NCI-H2081 treated with DMSO at 0.1 percent for 48 hours (cell line): ENCODE data around the gene NR4A1.

Experiments used
- DNase-seq: peaks from one replicate; lab custom pipeline; 2025; lab: John Stamatoyannopoulos, UW

The NR4A1 gene

DNA sequence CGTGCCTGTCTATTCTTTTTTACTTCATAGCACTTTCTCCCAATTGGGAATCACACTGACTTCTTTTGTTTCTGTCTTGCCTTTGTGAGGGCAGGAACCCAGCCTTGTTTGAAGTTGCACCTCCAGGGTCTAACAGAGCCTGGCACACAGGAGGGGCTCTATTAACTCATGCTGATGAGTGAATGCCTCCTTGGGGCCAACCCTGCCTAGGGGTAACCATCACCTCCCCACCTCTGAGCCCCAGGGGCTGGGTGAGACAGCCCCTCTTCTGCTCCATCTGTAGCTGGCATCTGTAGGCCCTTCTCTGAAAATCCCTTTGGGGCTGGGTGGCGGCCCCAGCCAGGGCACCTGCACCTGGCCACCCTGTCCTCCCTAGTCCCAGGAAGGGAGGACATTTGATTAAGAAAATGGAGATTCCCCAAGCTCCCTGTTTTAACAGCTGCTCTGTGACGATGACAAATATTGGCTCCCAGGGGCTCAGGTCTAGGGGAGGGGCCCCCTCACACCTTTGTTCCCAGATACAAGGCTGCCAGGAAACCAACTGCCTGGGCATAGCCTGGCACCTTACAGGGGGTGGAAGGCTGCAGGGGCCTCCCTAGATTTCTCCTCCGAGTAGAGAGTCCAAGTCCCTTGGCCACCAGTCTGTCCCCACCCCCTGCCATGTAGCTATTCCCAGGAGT, 32.7 kb upstream of the NR4A1 start:
- peak; percentile 82 for DNase-seq

DNA sequence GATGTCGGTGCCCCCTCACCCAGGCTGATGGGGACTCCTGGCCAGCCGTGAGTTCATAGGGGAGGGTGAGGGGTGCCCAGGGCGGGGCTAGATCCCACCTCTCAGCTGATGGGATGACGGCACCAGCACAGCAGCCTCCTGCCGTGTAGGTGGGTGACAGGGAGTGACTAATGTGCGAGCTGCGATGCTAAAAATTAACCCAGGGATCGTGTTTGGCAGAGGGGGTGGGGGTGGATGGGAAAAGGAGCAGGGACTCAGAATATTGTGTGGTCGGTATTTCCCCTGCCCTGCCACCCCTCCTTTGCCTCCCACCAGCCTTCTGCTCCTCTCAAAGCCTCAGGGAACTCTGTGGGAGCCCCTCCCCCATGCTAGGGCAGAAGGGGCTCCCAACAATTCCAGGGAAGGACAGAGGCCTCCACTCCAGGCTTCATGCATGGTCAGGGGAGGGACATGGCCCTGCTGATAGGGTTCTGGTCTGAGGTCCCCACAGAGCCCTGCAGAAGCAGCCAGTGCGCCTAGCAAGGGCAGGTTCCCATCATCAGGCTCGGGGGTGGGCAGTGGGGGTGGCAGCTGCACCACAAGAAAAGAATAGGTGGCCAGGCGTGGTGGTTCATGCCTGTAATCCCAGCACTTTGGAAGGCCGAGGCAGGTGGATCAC, 32.0 kb upstream of the NR4A1 start:
- DNase-seq, result no peak

DNA sequence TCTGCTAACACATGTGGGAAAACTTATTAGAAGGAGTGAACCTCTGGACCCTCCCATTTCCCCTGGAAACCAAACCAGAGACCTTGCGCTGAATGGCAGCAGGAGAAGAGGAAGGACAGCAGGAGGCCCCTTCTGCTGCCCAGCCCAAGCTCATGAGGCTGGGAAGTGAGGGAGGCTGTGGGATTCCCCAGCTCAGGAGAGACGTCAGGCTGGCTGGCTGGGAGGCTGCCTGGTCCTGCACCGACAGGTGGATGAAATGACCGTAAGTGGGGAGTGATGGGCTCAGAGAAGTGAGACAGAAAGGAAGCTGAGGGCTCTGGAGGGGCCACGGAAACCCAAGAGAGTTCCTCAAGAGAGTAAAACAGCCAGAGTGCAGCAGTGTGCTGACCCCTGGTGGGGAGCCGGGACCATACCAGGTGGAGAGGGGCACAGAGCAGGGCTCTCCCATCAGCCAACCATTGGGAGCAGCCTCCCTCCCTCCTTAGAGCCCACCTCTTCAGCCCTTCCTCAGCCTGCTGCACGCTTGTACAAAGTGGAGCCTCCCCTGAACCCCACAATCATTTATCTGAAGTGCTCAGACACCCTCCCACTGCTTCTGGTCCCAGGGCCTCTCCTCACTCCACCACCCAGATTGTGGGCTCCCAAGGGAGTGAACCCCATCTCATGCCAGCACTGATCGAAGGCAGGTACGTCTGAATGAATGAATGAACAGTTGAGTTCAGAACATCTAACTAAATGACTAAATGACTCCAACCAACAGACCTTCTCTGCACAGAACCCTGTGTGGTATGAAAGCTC, 30.5 kb upstream of the NR4A1 start:
- DNase-seq, result peak; percentile 25

DNA sequence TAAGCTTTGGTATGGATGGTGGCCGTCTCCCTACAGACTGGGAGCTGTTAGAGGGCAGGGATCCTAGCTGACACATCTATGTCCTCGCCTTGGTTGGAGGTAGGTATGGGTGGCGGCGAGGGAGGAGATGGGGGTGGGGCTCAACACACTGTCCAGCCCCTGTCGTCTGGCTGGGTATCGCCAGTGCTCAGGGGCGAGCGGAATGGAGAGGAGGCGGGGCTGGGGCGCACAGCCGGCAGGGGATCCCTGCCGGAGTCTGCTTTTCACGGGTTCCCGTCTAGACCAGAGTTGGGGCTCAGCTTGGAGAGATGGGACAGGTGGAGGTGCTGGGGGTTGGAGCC, 28.4 kb upstream of the NR4A1 start:
- DNase-seq, result no peak

DNA sequence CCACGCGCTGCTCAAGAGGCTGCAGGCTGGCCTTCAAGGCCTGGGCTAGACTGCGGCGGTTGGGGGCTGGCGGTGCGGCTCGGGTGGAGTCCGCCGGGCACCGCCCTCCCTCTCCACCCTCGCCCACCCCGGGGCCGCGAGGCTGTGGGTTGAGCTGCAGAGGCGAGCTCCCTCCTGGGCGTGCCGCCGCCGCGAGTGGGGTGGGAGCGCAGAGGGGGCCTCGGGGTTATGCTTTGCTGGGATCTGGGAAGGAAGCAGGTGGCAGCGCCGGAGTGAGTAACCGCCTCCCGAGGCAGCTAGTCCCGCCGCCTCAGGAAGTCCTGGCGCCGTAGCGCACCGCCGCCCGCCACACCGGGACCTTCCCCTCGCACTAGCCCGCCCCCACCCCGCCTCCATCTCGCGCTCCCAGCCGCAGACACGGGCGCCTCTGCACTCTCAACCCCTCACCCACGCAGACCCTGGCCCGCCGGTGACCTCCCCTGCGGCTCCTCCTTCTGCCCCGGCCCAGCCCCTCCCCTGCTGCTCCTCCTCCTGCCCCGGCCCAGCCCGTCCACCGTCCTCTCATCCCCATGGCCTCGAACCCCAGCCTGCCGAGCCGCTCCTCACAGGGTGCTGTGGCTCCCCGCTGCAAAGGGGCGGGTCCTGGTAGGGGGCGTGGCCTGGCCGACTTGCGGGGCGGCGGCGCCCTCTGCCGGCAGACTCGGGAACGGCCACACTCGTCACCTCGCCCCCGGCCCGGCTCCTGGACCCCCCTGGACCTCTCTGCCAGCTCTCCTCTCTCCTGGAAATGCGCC, 27.9 kb upstream of the NR4A1 start:
- DNase-seq, result no peak

DNA sequence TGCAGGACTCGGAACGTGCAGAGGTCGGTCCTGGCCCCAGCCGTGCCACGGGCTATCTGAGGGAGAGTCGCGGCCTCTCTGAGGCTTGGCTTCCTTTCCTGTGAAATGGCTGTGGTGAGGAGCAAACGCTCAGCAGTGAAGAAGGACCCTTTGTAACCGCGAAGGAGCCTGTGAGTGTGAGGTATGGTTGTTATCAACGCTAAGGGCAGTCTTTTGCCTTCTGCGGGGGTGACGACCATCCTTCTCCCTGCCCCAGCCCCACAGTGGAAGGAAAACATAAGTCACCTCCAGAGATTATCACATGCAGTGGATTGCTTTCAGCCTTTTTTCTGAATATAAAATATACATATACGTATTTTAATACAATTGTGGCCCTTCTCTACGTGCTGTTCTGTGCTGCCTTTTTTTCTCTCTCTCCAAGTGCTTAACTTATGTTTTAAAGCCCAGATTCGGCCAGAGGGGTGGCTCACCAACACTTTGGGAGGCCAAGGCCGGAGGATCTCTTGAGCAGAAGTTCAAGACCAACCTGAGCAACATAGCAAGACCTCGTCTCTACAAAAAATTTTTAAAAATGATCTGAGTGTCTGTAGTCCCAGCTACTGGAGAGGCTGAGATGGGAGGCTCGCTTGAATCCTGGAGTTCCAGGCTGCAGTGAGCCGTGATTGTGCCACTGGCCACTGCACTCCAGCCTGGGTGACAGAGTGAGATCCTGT, 27.1 kb upstream of the NR4A1 start:
- DNase-seq, result no peak

DNA sequence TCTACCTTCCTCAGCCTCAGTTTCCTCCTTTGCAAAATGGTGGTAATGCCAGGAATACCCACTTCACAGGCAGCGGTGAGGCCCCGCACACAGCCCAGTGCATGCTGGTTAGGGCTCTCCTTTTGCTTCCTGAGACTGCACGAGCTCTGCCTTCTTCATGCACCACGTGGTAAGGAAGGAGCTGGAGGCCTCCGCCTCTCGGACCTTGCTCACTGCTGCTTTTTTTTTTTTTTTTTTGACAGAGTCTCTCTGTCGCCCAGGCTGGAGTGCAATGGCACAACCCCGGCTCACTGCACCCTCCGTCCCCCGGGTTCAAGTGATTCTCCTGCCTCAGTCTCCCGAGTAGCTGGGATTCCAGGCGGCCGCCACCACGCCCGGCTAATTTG, 26.4 kb upstream of the NR4A1 start:
- DNase-seq, result no peak

DNA sequence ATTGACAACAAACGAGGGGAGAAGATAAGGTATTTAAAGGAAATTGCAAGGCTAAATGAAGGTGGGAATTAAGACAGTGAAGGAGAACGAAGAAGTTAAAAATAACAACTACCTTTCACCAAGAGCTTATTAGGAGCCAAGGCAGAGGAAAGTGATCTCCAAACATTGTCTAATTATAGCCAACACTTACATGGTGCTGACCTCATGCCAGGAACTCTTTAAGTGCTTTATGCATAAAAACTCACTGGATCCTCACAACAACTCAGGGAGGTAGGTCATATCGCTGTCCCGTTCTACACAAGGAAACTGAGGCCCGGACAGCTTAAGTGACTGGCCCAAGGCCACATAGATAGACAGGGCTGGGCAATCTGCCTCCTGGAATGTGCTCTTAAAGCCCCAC, 25.0 kb upstream of the NR4A1 start:
- no peak for DNase-seq

DNA sequence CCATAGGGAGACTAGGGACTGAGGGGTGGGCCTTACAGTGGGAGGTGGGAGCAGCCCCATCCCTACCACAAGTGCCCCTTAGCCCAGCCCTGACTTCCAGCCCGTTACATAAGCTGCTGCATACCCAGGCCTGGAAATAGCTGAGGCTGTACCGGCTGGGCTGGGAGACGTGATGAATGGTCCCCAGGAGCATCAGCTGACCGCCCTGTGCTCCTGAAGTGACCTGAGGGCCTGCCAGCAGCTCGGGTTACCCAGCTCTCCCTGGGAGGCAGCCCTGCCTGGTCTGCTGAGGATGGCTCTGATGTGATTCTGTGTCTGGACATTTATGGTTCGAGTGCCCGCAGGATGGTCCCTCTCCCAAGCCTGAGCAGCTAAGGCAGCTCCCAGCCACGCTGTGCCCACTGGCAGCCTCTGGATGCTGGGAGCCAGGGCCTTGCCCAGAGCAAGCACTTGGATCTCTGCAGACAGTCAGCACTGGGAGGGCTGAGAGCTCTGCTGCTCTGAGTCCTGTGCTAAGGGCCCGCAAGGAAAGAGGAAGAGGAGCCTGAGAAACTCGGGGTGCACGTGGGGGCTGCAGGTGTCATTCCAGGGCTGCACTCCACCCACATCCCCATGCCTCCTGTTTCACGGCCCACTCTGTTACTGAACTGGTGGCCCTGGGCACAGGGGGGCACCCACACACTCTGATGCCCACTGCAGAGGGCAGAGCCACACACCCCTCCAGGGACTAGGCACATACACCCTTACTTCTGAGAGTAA, 24.0 kb upstream of the NR4A1 start:
- DNase-seq, result no peak

DNA sequence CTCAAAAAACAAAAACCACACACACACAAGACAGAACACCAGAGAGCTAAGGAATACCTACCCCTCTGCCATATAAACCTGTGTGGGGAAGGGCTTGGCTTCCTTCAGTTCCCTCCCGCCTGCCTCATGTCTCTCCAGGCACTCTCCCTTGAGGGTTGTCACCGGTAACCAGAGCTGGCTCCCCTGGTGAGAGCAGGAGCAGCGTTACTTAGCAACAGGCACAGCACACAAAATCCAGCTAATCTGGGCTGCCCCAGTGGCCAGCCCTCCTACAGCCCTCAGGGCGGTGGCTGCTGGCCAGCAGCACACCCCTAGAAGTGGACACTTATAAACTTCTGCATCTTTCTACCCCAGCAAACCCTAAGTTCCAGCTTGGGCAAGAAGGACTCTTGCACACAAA, 21.6 kb upstream of the NR4A1 start:
- peak; percentile 79 for DNase-seq

DNA sequence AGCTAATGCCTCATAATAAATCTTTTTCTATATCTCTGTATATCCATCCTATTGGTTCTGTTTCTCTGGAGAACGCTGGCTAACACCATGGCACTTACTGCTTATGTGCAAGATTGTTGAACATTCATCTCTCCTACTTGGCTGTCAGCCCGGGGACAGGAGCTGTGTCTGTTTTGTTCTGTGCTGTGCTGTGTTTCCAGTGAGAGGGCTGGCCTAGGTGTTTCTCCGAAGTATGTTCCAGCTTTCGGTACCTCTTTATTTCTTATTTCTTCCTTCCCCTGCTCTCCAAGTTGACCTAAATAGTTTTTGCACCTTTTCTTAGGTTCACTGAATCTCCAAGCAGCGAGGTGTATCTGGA, 18.8 kb upstream of the NR4A1 start:
- no peak for DNase-seq

DNA sequence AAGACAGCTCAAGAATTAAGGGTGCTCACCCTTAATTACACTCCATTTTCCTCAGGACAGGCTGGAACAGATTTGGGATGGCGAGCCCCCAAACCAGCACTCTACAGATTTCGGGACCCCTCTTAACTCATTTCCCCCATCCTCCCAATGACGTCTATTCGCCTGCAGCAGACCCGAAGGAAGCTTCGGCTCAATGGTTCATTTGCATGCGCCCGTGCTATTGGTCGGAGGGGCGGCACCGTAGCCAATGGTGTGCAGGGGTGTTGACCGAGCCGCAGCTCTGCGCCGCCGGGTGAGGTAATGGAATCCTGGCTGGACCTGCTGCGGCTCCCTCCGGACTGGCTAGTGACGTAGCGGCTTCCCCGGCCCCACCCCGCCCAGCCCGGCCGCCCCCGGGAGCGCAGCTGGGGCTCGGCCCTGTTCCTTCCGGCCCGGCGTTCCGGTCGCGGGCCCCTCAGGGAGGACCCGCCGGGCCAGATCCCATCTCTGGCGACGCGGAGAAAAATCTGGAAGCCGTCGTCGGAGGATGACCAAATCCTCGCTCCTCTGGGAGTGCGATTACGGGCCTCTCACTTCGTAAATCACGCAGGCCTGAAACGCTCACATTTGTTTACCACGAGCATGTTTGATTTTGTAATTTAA, 18.3 kb upstream of the NR4A1 start:
- peak; percentile 77 for DNase-seq

DNA sequence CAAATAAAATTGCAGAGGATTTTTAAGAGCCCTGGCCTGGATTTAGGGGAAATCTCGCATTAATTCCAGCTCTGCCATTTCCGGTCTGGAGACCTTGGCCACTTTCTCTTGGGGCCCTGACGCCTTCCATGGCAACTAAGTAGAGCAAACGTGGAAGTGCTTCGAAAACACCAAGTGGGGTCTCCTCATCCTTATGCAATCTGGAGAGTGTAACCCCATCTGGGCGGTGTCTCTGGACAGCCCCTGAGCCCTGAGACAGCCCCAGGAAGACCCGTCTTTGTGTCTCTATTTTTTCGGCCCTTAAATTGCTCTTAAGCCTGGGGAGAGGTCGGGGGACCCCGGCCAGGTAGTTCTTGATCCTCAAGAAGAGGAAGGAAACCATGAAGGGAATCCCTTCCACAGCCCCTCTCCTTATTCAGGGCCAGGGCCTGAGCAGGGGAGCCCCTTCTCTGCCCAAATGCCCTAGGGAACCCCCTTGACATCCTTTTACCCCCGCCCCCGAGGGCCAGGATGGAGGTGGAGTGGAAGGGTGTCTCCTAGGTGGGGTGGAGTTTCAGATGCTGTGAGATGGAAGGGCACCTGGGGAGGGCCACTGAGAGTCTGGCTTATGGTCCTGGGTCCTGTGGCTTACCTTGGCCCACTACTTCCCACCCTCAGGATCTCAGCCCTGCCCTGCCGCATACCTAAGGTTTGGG, 17.6 kb upstream of the NR4A1 start:
- DNase-seq, result no peak

DNA sequence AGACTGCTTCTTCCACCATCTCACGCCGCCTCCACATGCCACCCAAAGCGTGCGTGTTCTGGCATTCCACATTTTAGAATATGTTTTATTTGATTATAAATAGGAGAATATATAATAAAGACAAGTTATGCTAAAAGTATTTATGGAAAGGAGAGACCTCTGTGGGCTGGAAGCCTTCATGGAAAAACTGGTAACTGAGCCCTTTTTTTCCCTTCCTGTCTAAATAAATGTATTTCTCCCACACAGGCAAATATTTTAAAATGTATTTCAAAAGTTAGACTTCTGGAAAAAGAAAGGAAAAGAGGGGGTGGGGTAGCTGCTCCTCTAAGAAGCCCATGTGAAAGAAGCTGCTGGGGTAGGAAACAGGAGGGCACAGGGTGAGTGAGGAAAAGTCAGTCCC, 16.1 kb upstream of the NR4A1 start:
- DNase-seq, result no peak

DNA sequence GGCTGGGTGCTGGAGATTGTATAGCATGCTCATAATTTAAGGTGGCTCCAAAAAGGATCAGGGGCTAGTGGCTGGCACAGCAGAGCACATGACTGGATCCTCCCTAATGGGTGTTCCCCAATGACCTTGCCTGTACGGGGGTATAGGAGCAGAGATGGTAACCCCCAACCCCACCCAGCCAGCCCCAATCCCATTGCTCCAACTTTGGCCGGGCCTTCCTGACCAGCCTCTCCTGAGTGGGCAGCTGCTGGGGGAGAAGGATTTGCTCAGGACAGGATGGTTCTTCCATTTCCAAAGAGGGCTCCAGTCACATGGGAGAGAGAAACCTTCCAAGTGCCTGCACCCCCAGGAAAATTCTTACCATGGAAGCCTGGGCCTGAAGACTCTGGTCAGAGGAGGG, 15.3 kb upstream of the NR4A1 start:
- DNase-seq, result no peak

DNA sequence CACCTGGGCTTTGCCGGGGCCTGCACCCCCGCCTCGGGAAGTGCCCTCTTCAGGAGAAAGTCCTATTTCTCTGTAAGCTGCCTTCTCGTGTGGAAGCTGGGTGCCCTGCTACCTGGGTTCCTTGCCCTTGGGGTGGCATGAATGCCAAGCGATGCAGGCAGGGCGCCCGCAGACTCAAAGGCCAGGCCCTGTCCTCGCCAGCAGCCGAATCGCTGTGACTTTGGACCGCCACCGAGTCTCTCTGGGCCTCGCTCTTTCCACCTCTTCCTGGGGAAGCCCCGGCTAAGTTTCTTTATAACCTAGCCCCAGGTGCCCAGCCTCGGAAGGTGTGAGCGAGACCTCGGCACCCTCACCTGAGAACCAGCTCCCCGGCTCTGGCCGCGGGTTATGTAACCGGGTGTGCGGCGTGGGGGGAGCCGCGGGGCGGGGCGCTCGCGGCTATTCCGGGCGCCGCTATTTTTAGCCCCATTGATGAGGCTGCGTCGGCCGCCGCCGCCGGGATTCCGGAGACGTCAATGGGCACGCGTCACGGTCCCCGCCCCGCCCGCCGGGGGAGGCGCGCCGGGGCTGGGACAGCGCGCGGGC, 14.6 kb upstream of the NR4A1 start:
- no peak for DNase-seq

DNA sequence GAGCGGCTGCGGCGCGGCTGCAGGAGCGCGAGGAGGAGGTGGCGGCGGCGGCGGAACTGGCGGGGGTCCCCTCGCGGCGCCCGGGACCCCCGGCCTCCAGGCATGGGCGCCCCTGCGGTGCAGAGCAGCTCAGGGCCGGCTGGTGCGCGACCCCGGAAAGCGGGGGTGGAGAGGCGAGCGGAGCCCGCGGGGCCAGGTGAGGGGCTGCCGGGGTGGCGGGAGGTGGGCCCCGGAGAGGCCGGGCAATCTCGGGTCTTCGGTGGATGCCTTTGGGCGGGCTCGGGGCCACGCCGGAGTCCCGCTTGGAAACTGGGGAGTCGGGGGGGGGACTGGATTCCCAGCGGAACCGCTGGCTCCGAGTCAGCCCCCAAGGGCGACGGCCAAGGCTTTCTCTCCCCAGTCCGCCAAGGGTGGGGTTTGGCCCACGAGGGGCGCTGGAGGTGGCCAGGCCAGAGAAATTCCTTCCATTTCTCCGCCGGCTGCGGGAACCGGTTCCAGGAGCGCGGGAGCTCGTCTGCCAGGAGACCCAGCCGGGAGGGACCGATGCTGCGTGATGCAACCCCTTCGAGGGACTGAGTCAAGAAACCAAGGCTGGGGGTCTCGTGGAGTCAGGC, 13.9 kb upstream of the NR4A1 start:
- no peak for DNase-seq

DNA sequence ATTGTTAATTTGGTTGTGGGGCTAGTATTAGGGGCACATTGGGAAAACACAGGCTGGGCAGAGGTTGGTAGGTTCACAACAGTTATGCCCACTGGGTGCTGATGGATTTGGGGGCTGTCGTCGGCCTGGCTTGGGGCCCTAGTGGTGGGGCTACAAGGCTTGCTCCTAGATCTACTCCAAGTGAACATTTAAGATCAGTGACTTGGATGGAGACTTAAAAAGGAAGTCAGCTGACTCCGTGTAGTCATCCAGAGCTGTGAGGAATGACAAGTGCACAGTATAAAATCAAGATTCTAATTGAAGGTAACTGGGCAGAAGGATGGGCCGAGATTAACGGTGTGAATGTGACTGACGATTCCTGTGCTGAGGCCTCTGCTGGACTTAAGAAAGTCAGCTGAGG, 12.8 kb upstream of the NR4A1 start:
- DNase-seq, result no peak

DNA sequence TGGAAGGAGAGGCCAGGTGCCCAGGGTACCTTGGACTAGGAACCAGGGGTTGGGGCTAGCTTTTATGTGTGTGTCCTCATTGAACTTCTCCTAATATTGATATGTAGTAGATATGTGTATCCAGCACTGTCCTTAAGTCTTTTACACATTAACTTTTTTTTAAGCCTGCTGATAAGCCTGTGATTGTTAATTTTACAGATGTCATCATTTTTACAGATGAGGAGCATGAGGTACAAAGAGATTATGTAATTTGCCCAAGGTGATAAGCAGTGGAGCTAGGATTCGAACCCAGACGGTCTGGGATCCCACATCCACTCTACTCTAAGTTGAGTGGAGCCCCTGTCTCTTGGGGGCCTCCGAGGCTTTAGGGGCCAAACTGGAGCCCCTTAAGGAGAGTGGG, 10.2 kb upstream of the NR4A1 start:
- no peak for DNase-seq
